ENCODE data around the gene PRR16. TPM values are rescaled to one million over a fixed set of nuclear protein-coding genes. Genes with fewer than 3 reads are reported as not detected.
A peak's percentile ranks its signal among the peaks of the same experiment; 100 is the strongest.
"Not testable (repeated sequence)": the region's sequence is repeated elsewhere in the genome, so short reads cannot be mapped to it uniquely, and the experiment has no call there.

Gene PRR16
- total RNA-seq, 1 experiment from 2014 or later: 0.42 TPM

DNA sequence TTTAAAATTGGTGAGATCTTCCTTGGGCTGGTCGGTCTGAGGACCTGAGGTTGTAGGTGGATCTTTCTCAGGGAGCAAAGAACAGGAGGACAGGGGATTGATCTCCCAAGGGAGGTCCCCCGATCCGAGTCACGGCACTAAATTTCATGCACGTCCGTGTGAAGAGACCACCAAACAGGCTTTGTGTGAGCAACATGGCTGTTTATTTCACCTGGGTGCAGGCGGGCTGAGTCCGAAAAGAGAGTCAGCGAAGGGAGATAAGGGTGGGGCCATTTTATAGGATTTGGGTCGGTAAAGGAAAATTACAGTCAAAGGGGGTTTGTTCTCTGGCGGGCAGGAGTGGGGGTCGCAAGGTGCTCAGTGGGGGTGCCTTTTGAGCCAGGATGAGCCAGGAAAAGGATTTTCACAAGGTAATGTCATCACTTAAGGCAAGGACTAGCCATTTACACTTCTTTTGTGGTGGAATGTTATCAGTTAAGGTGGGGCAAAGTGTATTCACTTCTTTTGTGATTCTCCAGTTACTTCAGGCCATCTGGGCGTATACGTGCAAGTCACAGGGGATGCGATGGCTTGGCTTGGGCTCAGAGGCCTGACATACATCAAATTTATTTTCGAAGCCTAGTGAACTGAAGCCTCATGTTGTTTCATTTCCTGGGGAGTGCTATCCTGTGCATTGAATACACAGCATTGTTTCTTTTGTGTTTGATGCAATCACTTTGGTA is 238.9 kb downstream of the PRR16 start:
- ATAC-seq: peak; percentile 67
- H3K27me3 Mint-ChIP-seq (ENCODE audit: low read depth): peaks cover 41% of the 10 kb centered on the region
- H3K4me3 Mint-ChIP-seq: peak overlapping the region; percentile 99
- CTCF ChIA-PET; DNase-seq (ENCODE audit: low spot score); H3K9me3 Mint-ChIP-seq; POLR2A ChIA-PET: not testable (repeated sequence)
- TF ChIP-seq, protein P1, sequence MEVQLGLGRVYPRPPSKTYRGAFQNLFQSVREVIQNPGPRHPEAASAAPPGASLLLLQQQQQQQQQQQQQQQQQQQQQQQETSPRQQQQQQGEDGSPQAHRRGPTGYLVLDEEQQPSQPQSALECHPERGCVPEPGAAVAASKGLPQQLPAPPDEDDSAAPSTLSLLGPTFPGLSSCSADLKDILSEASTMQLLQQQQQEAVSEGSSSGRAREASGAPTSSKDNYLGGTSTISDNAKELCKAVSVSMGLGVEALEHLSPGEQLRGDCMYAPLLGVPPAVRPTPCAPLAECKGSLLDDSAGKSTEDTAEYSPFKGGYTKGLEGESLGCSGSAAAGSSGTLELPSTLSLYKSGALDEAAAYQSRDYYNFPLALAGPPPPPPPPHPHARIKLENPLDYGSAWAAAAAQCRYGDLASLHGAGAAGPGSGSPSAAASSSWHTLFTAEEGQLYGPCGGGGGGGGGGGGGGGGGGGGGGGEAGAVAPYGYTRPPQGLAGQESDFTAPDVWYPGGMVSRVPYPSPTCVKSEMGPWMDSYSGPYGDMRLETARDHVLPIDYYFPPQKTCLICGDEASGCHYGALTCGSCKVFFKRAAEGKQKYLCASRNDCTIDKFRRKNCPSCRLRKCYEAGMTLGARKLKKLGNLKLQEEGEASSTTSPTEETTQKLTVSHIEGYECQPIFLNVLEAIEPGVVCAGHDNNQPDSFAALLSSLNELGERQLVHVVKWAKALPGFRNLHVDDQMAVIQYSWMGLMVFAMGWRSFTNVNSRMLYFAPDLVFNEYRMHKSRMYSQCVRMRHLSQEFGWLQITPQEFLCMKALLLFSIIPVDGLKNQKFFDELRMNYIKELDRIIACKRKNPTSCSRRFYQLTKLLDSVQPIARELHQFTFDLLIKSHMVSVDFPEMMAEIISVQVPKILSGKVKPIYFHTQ (CRISPR knock-in tag; IDR thresholded peaks at IDR 0.05): 0 out of 2 replicates have a peak, but pooled peaks have one; percentile 78
- TF ChIP-seq, protein P2, sequence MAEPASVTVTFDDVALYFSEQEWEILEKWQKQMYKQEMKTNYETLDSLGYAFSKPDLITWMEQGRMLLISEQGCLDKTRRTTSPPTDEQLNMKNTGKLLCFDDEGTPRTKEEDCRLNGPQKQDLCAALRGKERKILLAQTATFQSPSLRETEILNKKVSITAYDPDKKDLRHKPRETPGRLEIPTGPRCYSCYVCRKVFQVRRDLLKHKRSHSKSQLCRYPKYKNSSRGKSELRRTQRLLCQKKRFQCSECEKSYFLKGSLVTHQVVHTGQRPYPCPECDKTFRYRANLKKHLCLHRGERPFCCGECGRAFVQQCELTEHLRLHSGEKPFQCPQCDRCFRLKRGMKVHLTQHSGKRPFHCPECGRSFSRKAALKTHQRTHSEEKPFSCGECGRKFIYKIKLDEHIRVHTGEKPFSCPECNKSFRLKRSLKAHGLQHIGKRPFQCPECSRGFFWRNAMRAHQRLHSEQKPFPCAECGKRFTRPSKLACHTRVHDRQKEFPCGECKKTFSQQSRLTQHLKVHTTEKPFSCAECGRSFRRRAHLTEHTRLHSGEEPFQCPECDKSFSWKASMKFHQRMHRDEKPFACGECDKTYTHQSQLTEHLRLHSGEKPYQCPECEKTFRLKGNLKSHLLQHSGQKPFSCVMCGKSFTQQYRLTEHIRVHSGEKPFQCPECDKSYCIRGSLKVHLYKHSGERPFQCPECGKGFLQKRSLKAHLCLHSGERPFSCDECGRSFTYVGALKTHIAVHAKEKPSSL (CRISPR knock-in tag; conservative IDR thresholded peaks at IDR 0.05): 0 out of 2 replicates have a peak, but pooled peaks have one; percentile 26
- TF ChIP-seq, protein P3, sequence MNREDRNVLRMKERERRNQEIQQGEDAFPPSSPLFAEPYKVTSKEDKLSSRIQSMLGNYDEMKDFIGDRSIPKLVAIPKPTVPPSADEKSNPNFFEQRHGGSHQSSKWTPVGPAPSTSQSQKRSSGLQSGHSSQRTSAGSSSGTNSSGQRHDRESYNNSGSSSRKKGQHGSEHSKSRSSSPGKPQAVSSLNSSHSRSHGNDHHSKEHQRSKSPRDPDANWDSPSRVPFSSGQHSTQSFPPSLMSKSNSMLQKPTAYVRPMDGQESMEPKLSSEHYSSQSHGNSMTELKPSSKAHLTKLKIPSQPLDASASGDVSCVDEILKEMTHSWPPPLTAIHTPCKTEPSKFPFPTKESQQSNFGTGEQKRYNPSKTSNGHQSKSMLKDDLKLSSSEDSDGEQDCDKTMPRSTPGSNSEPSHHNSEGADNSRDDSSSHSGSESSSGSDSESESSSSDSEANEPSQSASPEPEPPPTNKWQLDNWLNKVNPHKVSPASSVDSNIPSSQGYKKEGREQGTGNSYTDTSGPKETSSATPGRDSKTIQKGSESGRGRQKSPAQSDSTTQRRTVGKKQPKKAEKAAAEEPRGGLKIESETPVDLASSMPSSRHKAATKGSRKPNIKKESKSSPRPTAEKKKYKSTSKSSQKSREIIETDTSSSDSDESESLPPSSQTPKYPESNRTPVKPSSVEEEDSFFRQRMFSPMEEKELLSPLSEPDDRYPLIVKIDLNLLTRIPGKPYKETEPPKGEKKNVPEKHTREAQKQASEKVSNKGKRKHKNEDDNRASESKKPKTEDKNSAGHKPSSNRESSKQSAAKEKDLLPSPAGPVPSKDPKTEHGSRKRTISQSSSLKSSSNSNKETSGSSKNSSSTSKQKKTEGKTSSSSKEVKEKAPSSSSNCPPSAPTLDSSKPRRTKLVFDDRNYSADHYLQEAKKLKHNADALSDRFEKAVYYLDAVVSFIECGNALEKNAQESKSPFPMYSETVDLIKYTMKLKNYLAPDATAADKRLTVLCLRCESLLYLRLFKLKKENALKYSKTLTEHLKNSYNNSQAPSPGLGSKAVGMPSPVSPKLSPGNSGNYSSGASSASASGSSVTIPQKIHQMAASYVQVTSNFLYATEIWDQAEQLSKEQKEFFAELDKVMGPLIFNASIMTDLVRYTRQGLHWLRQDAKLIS (CRISPR knock-in tag; IDR thresholded peaks at IDR 0.05; ENCODE audit: borderline replicate concordance): peak; percentile 23; the same call in 1 of the 2 replicates
- peaks cover 71% of the 10 kb centered on the region for H3K4me1 Mint-ChIP-seq
- H3K36me3 Mint-ChIP-seq: peaks cover 49% of the 10 kb centered on the region
- peak overlapping the region; percentile 100 for H3K27ac Mint-ChIP-seq

DNA sequence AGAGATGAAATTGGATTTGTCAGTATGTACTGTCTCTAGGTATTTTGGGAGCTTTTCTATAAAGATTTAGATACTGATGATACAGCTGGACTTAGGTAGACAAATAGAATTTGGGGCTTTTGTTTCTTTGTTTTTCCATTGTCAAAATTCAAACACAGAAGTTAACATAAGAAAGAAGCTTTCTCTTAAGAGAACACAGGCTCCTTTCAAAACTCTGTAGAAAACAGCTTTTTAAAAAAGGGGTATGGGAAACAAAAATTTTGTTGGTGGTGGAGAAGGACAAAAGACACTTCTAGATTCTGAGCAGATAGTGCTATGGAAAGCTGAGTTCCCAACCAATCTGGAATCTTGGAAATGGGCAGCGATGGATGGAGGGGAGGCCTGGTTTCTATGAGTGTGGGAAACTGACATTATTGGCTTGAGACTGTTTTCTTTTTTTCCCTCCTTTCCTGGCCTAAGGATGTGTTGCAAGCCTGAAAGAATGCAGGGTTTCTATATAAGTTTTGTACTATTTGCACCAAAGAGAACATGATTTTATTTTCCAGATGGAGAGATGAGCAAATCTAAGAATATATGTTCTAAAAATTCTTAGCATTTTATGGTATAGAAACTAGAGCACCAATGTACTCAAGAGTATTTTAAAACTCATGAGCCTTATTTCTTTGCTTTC is 240.0 kb downstream of the PRR16 start:
- no peak for DNase-seq (ENCODE audit: low spot score)
- H3K4me3 Mint-ChIP-seq: peak overlapping the region; percentile 99
- ATAC-seq: peak; percentile 29
- H3K9me3 Mint-ChIP-seq: no peaks in the 10 kb centered on the region
- ChIA-PET CTCF (interaction anchor here (0.7 kb wide), 1 partner anchor 16 kb away, joined by 3 read pairs; no protein-coding TSS in a partner anchor), POLR2A (no interaction called here)
- H3K36me3 Mint-ChIP-seq: peaks cover 38% of the 10 kb centered on the region
- peak overlapping the region; percentile 100 for H3K27ac Mint-ChIP-seq
- peaks cover 66% of the 10 kb centered on the region for H3K4me1 Mint-ChIP-seq
- TF ChIP-seq GRHL2 (CRISPR knock-in tag; IDR thresholded peaks at IDR 0.05; ENCODE audit: insufficient replicate concordance, severe bottlenecking): no peak
- TF ChIP-seq TEAD1 (CRISPR knock-in tag; IDR thresholded peaks at IDR 0.05): no peak
- no peak for TF ChIP-seq NFE2L1 (CRISPR knock-in tag; IDR thresholded peaks at IDR 0.05)
- no peak for TF ChIP-seq CREM (CRISPR knock-in tag; IDR thresholded peaks at IDR 0.05)
- no peak for TF ChIP-seq IRF2 (CRISPR knock-in tag; IDR thresholded peaks at IDR 0.05; ENCODE audit: borderline replicate concordance, low read depth)
- TF ChIP-seq KAT7 (CRISPR knock-in tag; IDR thresholded peaks at IDR 0.05; ENCODE audit: borderline replicate concordance): no peak
- TF ChIP-seq, protein P4, sequence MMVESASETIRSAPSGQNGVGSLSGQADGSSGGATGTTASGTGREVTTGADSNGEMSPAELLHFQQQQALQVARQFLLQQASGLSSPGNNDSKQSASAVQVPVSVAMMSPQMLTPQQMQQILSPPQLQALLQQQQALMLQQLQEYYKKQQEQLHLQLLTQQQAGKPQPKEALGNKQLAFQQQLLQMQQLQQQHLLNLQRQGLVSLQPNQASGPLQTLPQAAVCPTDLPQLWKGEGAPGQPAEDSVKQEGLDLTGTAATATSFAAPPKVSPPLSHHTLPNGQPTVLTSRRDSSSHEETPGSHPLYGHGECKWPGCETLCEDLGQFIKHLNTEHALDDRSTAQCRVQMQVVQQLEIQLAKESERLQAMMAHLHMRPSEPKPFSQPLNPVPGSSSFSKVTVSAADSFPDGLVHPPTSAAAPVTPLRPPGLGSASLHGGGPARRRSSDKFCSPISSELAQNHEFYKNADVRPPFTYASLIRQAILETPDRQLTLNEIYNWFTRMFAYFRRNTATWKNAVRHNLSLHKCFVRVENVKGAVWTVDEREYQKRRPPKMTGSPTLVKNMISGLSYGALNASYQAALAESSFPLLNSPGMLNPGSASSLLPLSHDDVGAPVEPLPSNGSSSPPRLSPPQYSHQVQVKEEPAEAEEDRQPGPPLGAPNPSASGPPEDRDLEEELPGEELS (CRISPR knock-in tag; IDR thresholded peaks at IDR 0.05): no peak
- no peak for TF ChIP-seq ZNF219 (CRISPR knock-in tag; IDR thresholded peaks at IDR 0.05; ENCODE audit: borderline replicate concordance)
- TF ChIP-seq EMX1 (CRISPR knock-in tag; IDR thresholded peaks at IDR 0.05): no peak
- TF ChIP-seq RORB (CRISPR knock-in tag; IDR thresholded peaks at IDR 0.05): no peak
- TF ChIP-seq CREB1 (CRISPR knock-in tag; IDR thresholded peaks at IDR 0.05): no peak
- no peak for TF ChIP-seq PRRX2 (CRISPR knock-in tag; IDR thresholded peaks at IDR 0.05)
- TF ChIP-seq, protein P5, sequence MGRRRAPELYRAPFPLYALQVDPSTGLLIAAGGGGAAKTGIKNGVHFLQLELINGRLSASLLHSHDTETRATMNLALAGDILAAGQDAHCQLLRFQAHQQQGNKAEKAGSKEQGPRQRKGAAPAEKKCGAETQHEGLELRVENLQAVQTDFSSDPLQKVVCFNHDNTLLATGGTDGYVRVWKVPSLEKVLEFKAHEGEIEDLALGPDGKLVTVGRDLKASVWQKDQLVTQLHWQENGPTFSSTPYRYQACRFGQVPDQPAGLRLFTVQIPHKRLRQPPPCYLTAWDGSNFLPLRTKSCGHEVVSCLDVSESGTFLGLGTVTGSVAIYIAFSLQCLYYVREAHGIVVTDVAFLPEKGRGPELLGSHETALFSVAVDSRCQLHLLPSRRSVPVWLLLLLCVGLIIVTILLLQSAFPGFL (CRISPR knock-in tag; IDR thresholded peaks at IDR 0.05; ENCODE audit: borderline replicate concordance): no peak
- TF ChIP-seq ZNF317 (CRISPR knock-in tag; IDR thresholded peaks at IDR 0.05; ENCODE audit: borderline replicate concordance, low read depth): no peak
- TF ChIP-seq, protein P6, sequence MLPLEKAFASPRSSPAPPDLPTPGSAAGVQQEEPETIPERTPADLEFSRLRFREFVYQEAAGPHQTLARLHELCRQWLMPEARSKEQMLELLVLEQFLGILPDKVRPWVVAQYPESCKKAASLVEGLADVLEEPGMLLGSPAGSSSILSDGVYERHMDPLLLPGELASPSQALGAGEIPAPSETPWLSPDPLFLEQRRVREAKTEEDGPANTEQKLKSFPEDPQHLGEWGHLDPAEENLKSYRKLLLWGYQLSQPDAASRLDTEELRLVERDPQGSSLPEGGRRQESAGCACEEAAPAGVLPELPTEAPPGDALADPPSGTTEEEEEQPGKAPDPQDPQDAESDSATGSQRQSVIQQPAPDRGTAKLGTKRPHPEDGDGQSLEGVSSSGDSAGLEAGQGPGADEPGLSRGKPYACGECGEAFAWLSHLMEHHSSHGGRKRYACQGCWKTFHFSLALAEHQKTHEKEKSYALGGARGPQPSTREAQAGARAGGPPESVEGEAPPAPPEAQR (CRISPR knock-in tag; IDR thresholded peaks at IDR 0.05): no peak
- TF ChIP-seq TEAD4 (CRISPR knock-in tag; IDR thresholded peaks at IDR 0.05): no peak
- H3K27me3 Mint-ChIP-seq (ENCODE audit: low read depth): peaks cover 52% of the 10 kb centered on the region

Measured in WTC11 (cell line).